Measurements from ENCODE around the gene ARHGAP26. TPM values are rescaled to one million over a fixed set of nuclear protein-coding genes. Genes with fewer than 3 reads are reported as not detected.
A peak's percentile ranks its signal among the peaks of the same experiment; 100 is the strongest.

The ARHGAP26 gene
- total RNA-seq, 1 donor = 7.6 TPM

DNA sequence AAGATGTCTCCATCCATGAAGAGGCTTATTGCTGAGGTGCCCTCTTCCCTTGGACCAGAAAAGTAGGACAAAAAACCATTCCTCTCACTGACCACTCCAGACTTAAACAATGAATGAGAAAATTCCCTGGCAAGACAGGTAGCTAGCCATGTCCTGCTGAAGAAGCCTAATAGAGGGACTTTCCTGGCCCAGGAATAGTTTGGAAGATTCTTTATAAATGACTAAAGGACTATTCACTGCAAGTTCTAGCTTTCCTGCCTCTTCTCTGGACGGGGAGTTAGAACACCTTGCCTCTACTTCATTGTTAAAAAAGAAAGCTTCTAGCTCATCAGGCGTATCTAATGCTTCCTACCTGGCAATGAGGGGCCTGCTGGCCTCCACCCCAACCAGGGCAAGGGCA, 479.7 kb downstream of the ARHGAP26 start:
- Histone ChIP-seq H3K79me2 (ENCODE audit: insufficient read depth, low read length) (no peaks in the 10 kb centered on the region), H3K9me3 (ENCODE audit: low read depth, low read length) (no peaks in the 10 kb centered on the region), H4K20me1 (ENCODE audit: insufficient read depth, low read length) (no peaks in the 10 kb centered on the region), H3K4me2 (ENCODE audit: insufficient read depth, low read length) (no peak overlapping the region), H3K27ac (ENCODE audit: low read depth, low read length) (peak overlapping the region; percentile 27), H3K4me1 (ENCODE audit: insufficient read depth, low read length) (peaks cover 31% of the 10 kb centered on the region), H3K36me3 (ENCODE audit: insufficient read depth, low read length) (no peaks in the 10 kb centered on the region), H3K4me3 (ENCODE audit: insufficient read depth, low read length) (no peak overlapping the region), H2AFZ (ENCODE audit: low read length) (no peak overlapping the region), H3K27me3 (ENCODE audit: insufficient read depth, low read length) (no peaks in the 10 kb centered on the region)
- TF ChIP-seq, protein P1, sequence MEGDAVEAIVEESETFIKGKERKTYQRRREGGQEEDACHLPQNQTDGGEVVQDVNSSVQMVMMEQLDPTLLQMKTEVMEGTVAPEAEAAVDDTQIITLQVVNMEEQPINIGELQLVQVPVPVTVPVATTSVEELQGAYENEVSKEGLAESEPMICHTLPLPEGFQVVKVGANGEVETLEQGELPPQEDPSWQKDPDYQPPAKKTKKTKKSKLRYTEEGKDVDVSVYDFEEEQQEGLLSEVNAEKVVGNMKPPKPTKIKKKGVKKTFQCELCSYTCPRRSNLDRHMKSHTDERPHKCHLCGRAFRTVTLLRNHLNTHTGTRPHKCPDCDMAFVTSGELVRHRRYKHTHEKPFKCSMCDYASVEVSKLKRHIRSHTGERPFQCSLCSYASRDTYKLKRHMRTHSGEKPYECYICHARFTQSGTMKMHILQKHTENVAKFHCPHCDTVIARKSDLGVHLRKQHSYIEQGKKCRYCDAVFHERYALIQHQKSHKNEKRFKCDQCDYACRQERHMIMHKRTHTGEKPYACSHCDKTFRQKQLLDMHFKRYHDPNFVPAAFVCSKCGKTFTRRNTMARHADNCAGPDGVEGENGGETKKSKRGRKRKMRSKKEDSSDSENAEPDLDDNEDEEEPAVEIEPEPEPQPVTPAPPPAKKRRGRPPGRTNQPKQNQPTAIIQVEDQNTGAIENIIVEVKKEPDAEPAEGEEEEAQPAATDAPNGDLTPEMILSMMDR (IDR thresholded peaks at IDR 0.05; ENCODE audit: extremely low read depth, low read depth, low read length) = no peak
- DNase-seq (ENCODE audit: insufficient read length, low spot score, missing footprints) = no peak

DNA sequence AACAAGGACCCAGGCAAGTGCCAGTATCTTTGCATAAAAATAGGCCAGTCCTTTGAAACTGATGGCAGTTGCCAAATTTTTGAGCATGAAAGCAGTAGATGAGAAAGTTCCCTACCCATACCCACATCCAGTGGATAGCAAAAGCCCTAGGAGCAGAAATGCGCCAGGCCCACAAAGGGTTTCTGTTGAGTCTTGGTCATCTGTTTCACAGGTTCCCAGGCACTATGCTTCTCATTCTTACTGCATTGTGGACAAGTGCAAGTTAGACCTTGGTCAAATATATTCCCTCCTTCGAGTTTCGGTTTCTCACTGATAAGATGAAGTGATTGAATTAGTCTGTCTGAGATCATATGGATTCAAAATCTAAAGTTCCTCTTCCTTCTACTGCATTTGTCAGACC, 481.0 kb downstream of the ARHGAP26 start:
- H3K79me2 ChIP-seq (ENCODE audit: insufficient read depth, low read length) = no peaks in the 10 kb centered on the region
- peaks cover 18% of the 10 kb centered on the region for H3K4me1 ChIP-seq (ENCODE audit: insufficient read depth, low read length)
- H3K4me3 ChIP-seq (ENCODE audit: insufficient read depth, low read length) = no peak overlapping the region
- H3K27me3 ChIP-seq (ENCODE audit: insufficient read depth, low read length) = no peaks in the 10 kb centered on the region
- H3K9me3 ChIP-seq (ENCODE audit: low read depth, low read length) = no peaks in the 10 kb centered on the region
- DNase-seq (ENCODE audit: insufficient read length, low spot score, missing footprints) = no peak
- no peaks in the 10 kb centered on the region for H4K20me1 ChIP-seq (ENCODE audit: insufficient read depth, low read length)
- H3K4me2 ChIP-seq (ENCODE audit: insufficient read depth, low read length) = no peak overlapping the region
- no peak overlapping the region for H2AFZ ChIP-seq (ENCODE audit: low read length)
- TF ChIP-seq, protein P1 (IDR thresholded peaks at IDR 0.05; ENCODE audit: extremely low read depth, low read depth, low read length) = no peak
- no peaks in the 10 kb centered on the region for H3K36me3 ChIP-seq (ENCODE audit: insufficient read depth, low read length)
- H3K27ac ChIP-seq (ENCODE audit: low read depth, low read length) = no peak overlapping the region

GRCh38 chr5:143251946-143252345, 481.8 kb downstream of the ARHGAP26 start:
- H3K4me1 ChIP-seq (ENCODE audit: insufficient read depth, low read length) = peaks cover 14% of the 10 kb centered on the region
- no peaks in the 10 kb centered on the region for H3K9me3 ChIP-seq (ENCODE audit: low read depth, low read length)
- H2AFZ ChIP-seq (ENCODE audit: low read length) = no peak overlapping the region
- no peaks in the 10 kb centered on the region for H4K20me1 ChIP-seq (ENCODE audit: insufficient read depth, low read length)
- H3K36me3 ChIP-seq (ENCODE audit: insufficient read depth, low read length) = no peaks in the 10 kb centered on the region
- H3K27me3 ChIP-seq (ENCODE audit: insufficient read depth, low read length) = no peaks in the 10 kb centered on the region
- H3K4me2 ChIP-seq (ENCODE audit: insufficient read depth, low read length) = no peak overlapping the region
- TF ChIP-seq, protein P1 (IDR thresholded peaks at IDR 0.05; ENCODE audit: extremely low read depth, low read depth, low read length) = no peak
- H3K4me3 ChIP-seq (ENCODE audit: insufficient read depth, low read length) = no peak overlapping the region
- H3K27ac ChIP-seq (ENCODE audit: low read depth, low read length) = no peak overlapping the region
- no peak for DNase-seq (ENCODE audit: insufficient read length, low spot score, missing footprints)
- H3K79me2 ChIP-seq (ENCODE audit: insufficient read depth, low read length) = no peaks in the 10 kb centered on the region

DNA sequence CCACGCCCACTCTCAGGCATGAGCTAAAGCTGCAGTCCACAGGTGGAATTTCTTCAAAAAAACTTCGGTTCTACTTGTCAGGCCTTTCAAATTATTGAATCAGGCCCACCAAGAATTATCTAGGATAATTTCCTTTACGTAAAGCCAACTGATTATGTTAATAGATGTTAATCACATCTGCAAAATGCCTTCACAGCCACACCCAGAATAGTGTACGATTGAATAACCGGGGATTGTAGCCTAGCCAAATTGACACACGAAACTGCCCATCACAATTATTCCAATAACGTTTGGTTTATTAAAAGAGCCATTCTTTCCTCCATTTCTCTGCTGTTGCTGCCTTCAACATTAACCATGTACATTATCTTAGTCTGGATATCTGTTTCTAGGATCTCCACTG, 484.6 kb downstream of the ARHGAP26 start:
- H3K4me2 ChIP-seq (ENCODE audit: insufficient read depth, low read length) = no peak overlapping the region
- no peaks in the 10 kb centered on the region for H3K36me3 ChIP-seq (ENCODE audit: insufficient read depth, low read length)
- no peaks in the 10 kb centered on the region for H3K9me3 ChIP-seq (ENCODE audit: low read depth, low read length)
- TF ChIP-seq, protein P1 (IDR thresholded peaks at IDR 0.05; ENCODE audit: extremely low read depth, low read depth, low read length) = no peak
- H3K4me3 ChIP-seq (ENCODE audit: insufficient read depth, low read length) = no peak overlapping the region
- no peaks in the 10 kb centered on the region for H4K20me1 ChIP-seq (ENCODE audit: insufficient read depth, low read length)
- H3K4me1 ChIP-seq (ENCODE audit: insufficient read depth, low read length) = peaks cover under 1% of the 10 kb centered on the region
- no peak overlapping the region for H3K27ac ChIP-seq (ENCODE audit: low read depth, low read length)
- no peak for DNase-seq (ENCODE audit: insufficient read length, low spot score, missing footprints)
- no peaks in the 10 kb centered on the region for H3K27me3 ChIP-seq (ENCODE audit: insufficient read depth, low read length)
- H3K79me2 ChIP-seq (ENCODE audit: insufficient read depth, low read length) = no peaks in the 10 kb centered on the region
- no peak overlapping the region for H2AFZ ChIP-seq (ENCODE audit: low read length)
